HG02852 (cell line): ENCODE results near the gene GNAS-AS1.

Source experiments
- ATAC-seq: cut with Tn5 transposase; IDR thresholded peaks from one replicate; pipeline ENCODE4 v1.9.1; 2021; ENCODE audit warnings: mild to moderate bottlenecking, moderate library complexity; ENCODE audit not compliant: unreplicated experiment

GNAS-AS1 gene

DNA sequence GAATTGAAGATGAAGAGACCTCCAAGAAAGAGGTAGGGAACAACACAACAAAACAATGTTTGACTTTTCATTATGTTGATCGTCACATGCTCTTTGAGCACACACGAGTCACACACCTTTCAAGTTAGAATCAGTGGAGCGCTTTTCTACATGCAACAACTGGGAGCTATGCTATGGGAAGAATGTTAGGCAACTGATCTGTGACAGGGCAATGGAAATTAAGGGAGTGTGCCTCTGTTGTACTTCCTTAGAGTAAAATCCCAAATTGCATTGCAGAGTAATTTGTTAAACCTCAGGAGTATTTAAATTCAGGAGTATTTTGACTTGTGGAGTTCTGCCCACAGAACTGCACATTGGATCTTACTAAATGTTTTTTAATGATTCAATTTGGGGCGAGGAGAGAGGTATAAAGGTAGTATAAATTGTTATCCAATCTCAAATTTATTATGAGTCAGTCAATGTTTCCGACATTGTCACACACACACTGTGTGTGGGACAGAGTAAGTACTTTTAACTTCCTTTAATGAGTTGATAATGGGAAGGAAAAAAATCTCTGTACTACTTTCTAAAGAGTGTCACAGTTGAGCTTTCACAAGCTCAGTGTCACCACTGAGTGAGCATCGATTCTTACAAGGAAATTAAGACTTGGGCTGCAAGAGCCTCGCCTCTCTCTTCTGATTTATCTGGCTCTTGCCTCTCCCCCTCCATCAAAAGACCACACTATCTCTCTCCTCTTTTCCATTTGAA is 12.5 kb upstream of the GNAS-AS1 start:
- no peak for ATAC-seq

DNA sequence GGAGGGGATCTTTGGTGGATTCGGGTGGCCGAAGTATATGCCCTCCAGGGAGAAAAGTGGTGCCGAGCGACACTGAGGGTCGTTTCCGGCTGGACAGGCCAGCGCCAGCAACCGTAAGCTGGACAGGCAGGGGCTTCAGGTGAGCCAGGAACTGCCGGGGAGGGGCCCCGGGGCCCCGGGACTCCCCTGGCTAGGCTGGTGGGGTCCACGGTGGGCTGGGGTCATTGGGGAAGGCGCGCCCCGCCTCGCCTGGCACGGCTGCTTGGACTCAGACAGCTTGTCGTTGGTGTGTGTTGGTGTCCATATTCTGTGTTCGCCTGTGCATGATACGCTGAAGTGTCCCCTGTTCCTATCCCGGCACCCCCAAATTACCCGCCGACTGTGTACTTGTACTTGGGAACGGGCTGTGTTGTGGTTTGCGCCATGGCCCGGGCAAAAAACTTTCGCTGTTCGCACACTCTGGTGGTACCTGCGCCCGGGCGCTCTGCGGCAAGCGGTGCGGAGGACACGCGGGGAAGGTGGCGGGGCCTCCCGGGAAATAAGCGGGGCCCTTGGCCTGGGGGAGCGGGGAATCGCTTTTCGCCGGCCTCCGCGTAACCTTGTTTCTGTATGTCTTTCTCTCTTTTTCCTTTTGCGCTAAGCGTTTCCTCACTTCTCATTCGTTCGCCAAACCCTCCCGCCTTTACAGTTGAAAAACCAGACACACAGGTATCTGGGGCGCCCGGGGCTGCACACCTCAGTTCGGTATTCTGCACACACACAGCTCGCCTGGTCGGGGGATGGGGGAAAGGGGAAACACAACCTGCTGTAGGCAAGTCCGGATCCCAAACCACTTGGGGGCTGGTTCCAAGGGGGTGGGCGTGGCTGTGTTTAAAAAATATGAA is 5.0 kb upstream of the GNAS-AS1 start:
- no peak for ATAC-seq

DNA sequence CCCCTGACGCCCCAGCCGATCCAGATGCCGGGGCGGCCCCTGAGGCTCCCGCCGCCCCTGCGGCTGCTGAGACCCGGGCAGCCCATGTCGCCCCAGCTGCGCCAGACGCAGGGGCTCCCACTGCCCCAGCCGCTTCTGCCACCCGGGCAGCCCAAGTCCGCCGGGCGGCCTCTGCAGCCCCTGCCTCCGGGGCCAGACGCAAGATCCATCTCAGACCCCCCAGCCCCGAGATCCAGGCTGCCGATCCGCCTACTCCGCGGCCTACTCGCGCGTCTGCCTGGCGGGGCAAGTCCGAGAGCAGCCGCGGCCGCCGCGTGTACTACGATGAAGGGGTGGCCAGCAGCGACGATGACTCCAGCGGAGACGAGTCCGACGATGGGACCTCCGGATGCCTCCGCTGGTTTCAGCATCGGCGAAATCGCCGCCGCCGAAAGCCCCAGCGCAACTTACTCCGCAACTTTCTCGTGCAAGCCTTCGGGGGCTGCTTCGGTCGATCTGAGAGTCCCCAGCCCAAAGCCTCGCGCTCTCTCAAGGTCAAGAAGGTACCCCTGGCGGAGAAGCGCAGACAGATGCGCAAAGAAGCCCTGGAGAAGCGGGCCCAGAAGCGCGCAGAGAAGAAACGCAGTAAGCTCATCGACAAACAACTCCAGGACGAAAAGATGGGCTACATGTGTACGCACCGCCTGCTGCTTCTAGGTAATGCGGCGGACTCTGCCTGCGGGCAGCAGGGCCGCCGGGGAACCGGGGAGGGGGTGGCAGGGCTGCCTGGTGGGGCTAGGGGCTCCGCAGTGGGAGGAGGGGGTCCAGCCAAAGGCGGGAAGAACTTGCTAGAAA is 4.2 kb upstream of the GNAS-AS1 start:
- ATAC-seq: no peak

DNA sequence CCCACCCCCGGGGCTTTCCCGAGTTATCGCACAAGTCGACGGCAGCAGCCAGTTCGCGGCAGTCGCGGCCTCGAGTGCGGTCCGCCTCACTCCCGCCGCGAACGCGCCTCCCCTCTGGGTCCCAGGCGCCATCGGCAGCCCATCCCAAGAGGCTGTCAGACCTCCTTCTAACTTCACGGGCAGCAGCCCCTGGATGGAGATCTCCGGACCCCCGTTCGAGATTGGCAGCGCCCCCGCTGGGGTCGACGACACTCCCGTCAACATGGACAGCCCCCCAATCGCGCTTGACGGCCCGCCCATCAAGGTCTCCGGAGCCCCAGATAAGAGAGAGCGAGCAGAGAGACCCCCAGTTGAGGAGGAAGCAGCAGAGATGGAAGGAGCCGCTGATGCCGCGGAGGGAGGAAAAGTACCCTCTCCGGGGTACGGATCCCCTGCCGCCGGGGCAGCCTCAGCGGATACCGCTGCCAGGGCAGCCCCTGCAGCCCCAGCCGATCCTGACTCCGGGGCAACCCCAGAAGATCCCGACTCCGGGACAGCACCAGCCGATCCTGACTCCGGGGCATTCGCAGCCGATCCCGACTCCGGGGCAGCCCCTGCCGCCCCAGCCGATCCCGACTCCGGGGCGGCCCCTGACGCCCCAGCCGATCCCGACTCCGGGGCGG is 3.4 kb upstream of the GNAS-AS1 start:
- no peak for ATAC-seq

DNA sequence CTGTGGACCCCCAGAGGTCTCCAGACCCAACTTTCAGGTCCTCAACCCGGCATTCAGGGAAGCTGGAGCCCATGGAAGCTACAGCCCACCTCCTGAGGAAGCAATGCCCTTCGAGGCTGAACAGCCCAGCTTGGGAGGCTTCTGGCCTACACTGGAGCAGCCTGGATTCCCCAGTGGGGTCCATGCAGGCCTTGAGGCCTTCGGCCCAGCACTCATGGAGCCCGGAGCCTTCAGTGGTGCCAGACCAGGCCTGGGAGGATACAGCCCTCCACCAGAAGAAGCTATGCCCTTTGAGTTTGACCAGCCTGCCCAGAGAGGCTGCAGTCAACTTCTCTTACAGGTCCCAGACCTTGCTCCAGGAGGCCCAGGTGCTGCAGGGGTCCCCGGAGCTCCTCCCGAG is 2.8 kb upstream of the GNAS-AS1 start:
- ATAC-seq: no peak

DNA sequence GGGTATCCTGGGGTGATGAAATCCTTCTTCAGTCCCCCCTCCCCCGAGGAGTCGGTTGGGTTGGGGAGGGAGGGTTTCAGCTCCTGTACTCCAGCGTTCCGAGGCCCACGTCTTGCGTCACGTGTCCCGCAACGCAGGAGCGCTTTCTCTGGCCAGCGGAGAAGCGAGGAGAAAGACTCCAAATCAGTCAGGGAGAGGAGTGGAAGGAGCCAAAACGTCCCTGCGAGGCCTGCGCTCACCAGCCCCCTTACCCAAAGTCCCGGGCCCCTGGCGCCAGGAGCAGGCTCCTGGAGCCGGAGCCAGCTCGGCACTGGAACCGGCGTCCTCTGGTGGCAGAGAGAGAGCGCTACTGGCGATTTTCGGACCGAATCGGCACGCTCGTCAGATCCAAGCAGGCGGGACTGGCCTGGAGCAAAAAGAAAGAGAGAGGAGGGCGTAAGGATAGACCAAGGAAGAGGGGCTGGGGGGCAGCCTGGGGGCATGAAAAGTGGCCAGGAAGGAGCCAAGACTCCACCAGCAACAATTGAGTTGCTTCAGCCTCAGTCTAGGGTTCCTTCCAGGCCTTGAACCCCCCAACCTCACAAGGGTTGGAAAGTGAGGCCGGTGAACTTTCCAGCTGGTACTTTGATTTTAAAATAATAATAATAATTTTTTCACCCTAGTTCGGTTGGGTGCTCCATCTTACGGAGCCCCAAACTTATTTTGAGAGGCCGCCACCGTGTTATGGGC is 2.0 kb upstream of the GNAS-AS1 start, which contains the start of gene GNAS:
TSS of gene GNAS (plus strand) at position 174 of the 729 bp plus-strand sequence.
- ATAC-seq: no peak

DNA sequence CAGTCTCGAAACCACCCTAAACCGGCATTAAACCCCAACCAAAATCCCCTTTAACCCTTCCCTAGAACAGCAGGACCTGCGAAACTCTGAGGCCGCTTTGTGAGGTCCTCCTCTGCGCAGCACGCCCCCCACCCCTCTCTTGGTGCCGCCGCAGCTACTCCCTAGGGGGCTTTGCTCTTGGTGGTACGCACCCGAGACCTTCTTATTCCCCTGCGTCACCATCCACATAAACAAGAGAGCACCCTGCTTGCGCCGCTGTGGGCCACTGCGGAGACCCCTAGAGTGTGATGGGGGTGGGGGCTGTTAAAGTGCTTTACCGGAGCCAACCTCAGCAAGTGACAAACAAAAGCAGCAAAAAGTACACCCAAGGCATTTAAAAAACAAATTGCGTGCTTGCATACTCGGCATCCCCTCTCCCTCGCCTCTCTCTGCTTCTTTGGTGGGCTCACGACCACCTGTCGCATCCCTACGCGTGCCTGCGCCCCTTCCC is 1.3 kb upstream of the GNAS-AS1 start:
- no peak for ATAC-seq

DNA sequence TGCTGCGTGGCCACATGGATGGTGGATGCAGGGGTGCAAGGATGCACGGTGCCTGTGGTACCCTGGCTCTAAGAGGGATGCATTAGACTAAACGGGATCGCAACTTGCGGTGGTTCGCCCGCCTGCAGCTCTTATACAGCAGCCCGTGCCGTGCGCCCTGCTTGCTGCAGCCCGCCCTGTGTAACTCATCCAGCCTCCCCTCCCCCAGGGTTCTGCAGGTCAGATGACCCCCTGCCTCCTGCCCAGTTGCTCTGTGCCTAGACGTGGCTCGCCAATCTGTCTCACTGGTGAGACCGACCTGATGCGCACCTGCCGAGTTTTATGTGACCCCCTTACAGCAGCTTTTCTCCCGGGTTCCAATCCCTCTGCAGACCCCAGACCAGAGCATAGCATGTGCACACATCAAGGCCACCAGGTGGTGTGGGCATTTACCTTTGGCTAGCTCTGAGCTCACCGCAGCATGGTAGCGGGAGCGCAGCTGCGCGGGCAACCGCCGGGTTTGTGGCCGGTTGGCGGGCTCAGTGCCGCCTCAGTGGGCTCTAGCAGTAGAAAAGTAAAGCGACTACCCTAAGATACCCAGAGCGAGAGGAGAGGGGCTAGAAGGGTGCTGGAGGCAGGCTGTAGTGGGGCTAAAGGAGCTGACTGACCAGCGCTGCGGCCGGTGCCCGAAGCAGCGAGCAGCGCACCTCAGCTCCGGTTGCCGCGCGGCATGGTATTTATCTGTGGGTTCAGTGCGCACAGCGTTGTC is 693 bp upstream of the GNAS-AS1 start:
- no peak for ATAC-seq

DNA sequence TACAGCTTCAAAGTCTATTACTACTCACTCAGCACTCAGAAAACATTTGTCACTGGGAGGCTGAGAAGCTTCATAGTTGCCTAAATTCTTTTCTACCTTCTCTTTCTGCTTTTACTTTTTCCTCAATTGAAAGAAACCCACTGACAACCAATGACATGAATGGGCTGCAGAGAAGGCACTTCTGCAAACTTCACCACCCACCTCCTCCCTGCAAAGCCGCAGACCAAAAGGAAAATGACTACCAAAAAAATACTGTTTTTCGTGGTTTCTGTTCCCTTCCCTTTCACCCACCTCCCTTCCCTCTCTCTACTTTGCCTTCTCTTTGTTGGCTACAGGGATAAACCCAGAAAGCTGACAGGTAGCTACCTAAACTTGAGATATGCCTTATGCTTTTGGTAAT is 3.2 kb downstream of the GNAS-AS1 start:
- no peak for ATAC-seq

DNA sequence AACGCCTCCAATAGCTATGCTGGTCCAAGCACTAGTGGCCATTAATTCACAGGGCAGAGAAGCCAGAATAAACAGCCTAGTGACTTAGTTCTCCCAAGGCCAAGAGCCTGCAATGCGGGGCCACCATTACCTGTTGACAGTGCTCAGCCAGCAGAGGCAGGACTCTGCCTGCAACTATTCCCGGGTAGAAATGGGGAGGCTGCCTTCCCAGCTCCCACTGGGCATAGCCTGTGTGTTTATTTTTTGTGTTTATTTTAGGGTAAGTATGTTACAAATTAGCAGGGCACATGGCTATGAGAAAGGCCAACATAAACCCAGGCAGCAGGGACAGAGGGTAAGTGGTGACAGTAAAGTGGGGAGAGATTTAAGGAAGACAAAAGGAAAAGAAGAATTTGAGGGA is 5.0 kb downstream of the GNAS-AS1 start:
- ATAC-seq: no peak

DNA sequence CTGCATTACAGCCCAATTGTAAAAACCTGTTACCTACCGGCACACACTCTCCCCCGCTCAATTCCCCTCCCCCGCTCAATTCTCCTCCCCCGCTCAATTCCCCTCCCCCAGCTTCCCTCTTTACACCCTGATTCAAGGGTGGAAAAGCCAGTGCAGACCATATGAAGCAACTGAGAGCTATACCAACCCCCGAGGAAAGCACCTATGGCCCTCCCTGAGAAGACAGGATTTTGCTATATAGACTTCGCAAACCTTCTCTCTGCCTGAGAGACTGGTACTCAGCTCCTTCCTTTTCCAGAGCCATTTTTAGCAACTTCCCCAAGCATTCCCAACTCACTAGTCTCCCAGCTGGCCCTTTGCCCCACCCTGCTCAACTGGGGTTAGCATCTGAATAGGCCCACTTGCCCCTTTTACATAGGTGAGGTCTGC is 7.6 kb downstream of the GNAS-AS1 start:
- no peak for ATAC-seq

DNA sequence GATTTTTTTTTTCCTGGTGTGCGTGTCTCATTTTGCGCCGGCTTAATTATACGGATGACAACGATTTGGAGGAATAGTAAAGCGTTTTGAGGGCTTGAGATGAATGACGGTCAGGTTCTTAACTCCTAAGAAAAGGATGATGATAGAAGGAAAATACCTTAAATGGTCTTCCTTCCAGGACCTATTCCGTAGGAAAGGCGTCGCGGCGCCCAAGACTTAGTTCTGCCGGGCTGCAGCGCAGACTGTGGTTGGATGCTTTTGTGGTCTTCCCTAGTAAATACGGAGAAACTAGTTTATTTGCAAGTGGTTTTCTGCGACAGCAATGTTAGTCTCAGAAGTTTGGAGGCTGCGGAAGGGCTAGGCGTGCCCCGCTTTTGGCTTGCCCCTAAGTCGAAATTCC is 8.4 kb downstream of the GNAS-AS1 start:
- no peak for ATAC-seq

DNA sequence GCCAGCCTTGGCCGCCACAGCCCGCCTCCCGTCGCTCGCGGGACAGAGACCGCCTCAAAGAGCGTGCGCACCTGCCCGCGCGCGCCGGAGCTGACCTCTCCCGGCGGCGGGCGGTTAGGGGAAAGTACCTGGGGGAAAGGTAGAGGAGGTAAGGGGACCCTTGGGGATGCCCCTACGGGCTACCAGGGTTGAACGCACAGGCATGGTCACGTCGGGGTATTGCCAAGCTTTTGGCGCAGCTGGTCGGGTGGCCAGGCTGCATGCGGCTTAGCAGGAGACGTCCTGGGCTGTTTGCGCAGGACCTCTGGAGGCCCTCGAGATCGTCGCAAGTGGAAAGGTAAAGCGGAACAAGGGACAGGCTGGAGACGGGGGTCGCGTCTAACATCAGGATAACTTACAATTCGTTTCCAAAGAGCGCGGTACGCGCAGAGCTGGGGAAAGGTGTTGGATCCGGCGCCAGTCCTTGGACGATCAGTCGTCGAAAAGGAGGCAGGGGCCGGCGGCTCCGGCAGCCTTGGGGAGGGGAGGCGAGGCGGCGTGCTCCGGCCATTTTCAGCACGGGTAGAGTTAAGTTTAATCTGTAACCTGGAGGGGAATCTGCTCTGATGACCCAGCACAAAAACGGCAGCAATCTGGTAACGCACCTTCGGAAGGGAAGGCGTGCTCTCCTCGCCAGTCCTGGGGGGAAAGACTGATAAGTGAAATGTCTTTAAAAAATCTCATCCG is 9.0 kb downstream of the GNAS-AS1 start:
- ATAC-seq: no peak

DNA sequence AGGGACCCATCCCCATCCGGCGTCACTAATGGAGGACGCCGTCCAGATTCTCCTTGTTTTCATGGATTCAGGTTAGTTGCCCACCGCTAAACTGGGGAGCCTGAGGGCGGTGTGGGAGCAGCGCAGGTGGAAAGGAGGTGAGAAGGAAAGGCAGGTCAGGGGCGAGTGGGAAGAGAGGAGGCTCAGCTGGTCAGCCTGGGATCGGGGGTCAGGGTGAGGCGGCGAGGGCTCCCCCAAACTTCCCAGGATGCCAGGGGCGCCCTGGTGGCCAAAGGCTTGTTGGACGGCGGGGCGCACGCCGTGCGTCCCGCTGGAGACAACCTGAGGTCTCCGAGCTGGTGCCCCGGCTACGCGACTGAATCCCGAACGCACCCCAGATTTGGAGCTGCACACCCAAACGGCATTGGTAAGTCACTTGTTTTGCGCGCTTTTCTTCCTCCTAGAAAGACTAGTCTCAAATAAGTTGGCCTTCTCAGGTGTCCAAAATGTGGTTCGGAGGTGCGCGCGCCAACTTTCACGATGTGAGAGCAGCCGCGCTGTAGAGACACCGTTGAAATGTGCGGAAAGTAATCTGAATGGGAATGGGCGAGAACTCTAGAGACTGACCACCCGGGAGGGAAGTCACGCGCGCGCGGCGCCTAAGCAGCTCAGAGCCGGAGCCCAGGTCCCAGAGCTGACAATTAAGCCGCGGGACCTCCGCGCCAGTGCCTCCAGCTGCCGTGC is 9.7 kb downstream of the GNAS-AS1 start:
- ATAC-seq: no peak

DNA sequence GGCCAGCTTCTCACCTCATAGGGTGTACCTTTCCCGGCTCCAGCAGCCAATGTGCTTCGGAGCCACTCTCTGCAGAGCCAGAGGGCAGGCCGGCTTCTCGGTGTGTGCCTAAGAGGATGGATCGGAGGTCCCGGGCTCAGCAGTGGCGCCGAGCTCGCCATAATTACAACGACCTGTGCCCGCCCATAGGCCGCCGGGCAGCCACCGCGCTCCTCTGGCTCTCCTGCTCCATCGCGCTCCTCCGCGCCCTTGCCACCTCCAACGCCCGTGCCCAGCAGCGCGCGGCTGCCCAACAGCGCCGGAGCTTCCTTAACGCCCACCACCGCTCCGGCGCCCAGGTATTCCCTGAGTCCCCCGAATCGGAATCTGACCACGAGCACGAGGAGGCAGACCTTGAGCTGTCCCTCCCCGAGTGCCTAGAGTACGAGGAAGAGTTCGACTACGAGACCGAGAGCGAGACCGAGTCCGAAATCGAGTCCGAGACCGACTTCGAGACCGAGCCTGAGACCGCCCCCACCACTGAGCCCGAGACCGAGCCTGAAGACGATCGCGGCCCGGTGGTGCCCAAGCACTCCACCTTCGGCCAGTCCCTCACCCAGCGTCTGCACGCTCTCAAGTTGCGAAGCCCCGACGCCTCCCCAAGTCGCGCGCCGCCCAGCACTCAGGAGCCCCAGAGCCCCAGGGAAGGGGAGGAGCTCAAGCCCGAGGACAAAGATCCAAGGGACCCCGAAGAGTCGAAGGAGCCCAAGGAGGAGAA is 10.5 kb downstream of the GNAS-AS1 start:
- no peak for ATAC-seq

DNA sequence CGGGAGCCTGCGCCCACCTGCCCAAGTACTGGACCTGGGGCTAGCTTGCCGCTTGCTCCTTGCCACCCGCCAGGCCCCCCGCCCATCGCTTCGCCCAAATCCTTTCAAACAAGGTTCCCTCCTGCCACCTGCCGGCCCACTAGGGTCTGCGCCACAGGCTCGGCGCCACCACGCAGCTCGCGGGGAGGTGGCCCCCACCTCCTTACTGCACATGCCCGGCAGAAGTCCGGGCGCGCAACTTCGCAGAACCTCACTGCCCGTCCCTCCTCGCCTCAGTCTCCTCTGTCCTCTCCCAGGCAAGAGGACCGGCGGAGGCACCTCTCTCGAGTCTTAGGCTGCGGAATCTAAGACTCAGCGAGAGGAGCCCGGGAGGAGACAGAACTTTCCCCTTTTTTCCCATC is 11.2 kb downstream of the GNAS-AS1 start:
- ATAC-seq: no peak

DNA sequence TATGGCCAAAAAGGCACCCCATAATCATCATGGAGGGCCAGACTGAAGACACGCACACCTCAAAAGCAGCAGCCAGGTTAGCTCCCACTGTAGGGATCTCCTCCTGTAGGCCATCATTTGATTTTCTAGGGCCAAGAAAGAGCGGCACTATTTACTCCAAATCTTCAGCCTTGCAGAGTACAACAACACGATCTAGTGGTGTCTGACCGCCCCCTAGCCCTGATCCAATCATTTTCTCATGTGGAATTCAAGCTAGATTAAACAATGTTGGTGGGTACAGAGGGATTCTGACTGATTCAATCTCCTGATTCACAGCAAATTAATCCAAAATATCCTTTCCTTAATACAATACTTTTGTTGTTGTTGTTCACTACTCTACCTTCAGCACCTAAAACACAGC is 12.5 kb downstream of the GNAS-AS1 start:
- ATAC-seq: no peak
